Activated naive CD8-positive, alpha-beta T cell treated with anti-CD3 and anti-CD28 coated beads for 36 hours (primary cell): ENCODE measurements around the gene PIAS4. TPM values are rescaled to one million over a fixed set of nuclear protein-coding genes. Genes with fewer than 3 reads are reported as not detected.

Experiments used
- total RNA-seq, 2 experiments: library from RNA; stranded (reverse); gene quantifications; one replicate each; pipeline ENCODE4 v1.2.3, GENCODE V29; 2021

PIAS4 gene
- total RNA-seq, 2 experiments from 2014 or later = 24.0 to 26.3 TPM

Other genes with a start within 250 kb of the PIAS4 start
- 10 to 100 TPM; 21.4 to 21.9 TPM for gene APBA3, start 246.0 kb upstream of the PIAS4 start, total RNA-seq
- gene MRPL54, start 245.1 kb upstream of the PIAS4 start, total RNA-seq = 10 to 100 TPM; 76.9 to 81.5 TPM
- gene RAX2, start 235.5 kb upstream of the PIAS4 start, total RNA-seq = not detected
- 10 to 100 TPM; 32.1 to 33.8 TPM for gene MATK, start 221.4 kb upstream of the PIAS4 start, total RNA-seq
- under 1 TPM; 0.54 to 0.84 TPM for gene ZFR2, start 138.7 kb upstream of the PIAS4 start, total RNA-seq
- gene ATCAY, start 127.1 kb upstream of the PIAS4 start, total RNA-seq = not detected
- not detected for gene NMRK2, start 74.7 kb upstream of the PIAS4 start, total RNA-seq
- 10 to 100 TPM; 31.6 to 32.2 TPM for gene DAPK3, start 36.6 kb upstream of the PIAS4 start, total RNA-seq
- gene EEF2, start 22.3 kb upstream of the PIAS4 start, total RNA-seq = 1,000 to 10,000 TPM; 3,340 to 3,392 TPM
- 10 to 100 TPM; 34.9 to 35.9 TPM for gene ZBTB7A, start 59.2 kb downstream of the PIAS4 start, total RNA-seq
- 100 to 1,000 TPM; 120 to 121 TPM for gene MAP2K2, start 116.4 kb downstream of the PIAS4 start, total RNA-seq
- not detected for gene CREB3L3, start 145.9 kb downstream of the PIAS4 start, total RNA-seq
- gene SIRT6, start 174.8 kb downstream of the PIAS4 start, total RNA-seq = 10 to 100 TPM; 27.1 to 27.2 TPM
- 1 to 10 TPM; 1.6 TPM for gene ANKRD24, start 175.0 kb downstream of the PIAS4 start, total RNA-seq
- gene EBI3, start 221.8 kb downstream of the PIAS4 start, total RNA-seq = 1 to 10 TPM; 6.7 to 8.6 TPM
- gene YJU2, start 239.3 kb downstream of the PIAS4 start, total RNA-seq = 10 to 100 TPM; 37.6 to 38.5 TPM